KMS-11 (cell line): ENCODE results near the gene FGGY.

ENCODE experiments used
- H2AFZ ChIP-seq: fragments of 200-600 bp; sonication (generic); 2 replicates; pipeline ENCODE4 v1.6.1; 2016; ENCODE audit warnings: antibody characterized with exemption, mixed run types, low read depth
- H3K27ac ChIP-seq: fragments of 200-600 bp; sonication (generic); 2 replicates; pipeline ENCODE4 v1.6.1; 2016; ENCODE audit warnings: mild to moderate bottlenecking, mixed run types
- H3K27me3 ChIP-seq: fragments of 200-600 bp; sonication (generic); 2 replicates; pipeline ENCODE4 v1.6.1; 2017; ENCODE audit warnings: mild to moderate bottlenecking, low read depth, mixed run types, moderate library complexity; ENCODE audit not compliant: insufficient read depth
- H3K36me3 ChIP-seq: fragments of 200-600 bp; sonication (generic); 2 replicates; pipeline ENCODE4 v1.6.1; 2017; ENCODE audit warnings: mild to moderate bottlenecking, mixed run types; ENCODE audit not compliant: insufficient read depth
- H3K4me1 ChIP-seq: fragments of 200-600 bp; sonication (generic); 2 replicates; pipeline ENCODE4 v1.6.1; 2016; ENCODE audit warnings: mild to moderate bottlenecking, low read depth, mixed run types; ENCODE audit not compliant: poor library complexity, severe bottlenecking
- H3K4me2 ChIP-seq: fragments of 200-600 bp; sonication (generic); 2 replicates; pipeline ENCODE4 v1.7.0; 2016; ENCODE audit warnings: mild to moderate bottlenecking, mixed run types
- H3K4me3 ChIP-seq: fragments of 200-600 bp; sonication (generic); IDR thresholded peaks from 2 replicates; pipeline ENCODE4 v1.6.1; 2017; ENCODE audit warnings: low read depth, low read length, mixed read lengths; ENCODE audit not compliant: insufficient read depth
- H3K79me2 ChIP-seq: fragments of 200-600 bp; sonication (generic); 2 replicates; pipeline ENCODE4 v1.6.1; 2016; ENCODE audit warnings: low read depth, mixed run types; ENCODE audit not compliant: insufficient read depth
- H3K9ac ChIP-seq: fragments of 200-600 bp; sonication (generic); 2 replicates; pipeline ENCODE4 v1.6.1; 2016; ENCODE audit warnings: mild to moderate bottlenecking, mixed run types
- H4K20me1 ChIP-seq: fragments of 200-600 bp; sonication (generic); 2 replicates; pipeline ENCODE4 v1.6.1; 2016; ENCODE audit warnings: mild to moderate bottlenecking, mixed run types; ENCODE audit not compliant: insufficient read depth
- TF ChIP-seq, protein P1 (sequence below): fragments of 200-600 bp; sonication (generic); conservative IDR thresholded peaks from 2 replicates; pipeline ENCODE4 v1.6.1; 2017; ENCODE audit warnings: low read depth, mild to moderate bottlenecking, antibody characterized with exemption, low read length, moderate library complexity, mixed read lengths

FGGY gene

DNA sequence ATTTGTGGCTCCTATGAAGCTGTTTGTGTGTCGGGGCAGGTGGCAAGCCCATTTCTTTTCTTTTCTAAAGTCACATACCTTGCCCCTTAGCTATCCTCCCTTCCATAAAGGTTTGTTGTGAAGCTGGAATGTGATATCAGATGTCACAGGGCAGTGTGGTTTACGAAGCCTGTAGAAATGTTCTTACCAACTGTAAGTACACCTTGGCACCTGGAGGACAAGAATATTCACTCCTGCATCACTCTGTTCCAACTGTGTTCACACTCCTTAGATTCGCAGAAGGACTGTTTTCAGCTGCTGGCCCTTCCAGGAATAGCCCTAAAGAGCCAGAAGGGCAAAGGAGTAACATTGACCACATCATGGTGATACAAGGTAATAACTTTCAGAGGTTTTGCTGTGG lies 176.9 kb downstream of the FGGY start:
- no peaks in the 10 kb centered on the region for H3K79me2 ChIP-seq
- H3K4me3 ChIP-seq: no peak overlapping the region
- H3K4me1 ChIP-seq: no peaks in the 10 kb centered on the region
- no peaks in the 10 kb centered on the region for H4K20me1 ChIP-seq
- no peak overlapping the region for H3K4me2 ChIP-seq
- TF ChIP-seq, protein P1, sequence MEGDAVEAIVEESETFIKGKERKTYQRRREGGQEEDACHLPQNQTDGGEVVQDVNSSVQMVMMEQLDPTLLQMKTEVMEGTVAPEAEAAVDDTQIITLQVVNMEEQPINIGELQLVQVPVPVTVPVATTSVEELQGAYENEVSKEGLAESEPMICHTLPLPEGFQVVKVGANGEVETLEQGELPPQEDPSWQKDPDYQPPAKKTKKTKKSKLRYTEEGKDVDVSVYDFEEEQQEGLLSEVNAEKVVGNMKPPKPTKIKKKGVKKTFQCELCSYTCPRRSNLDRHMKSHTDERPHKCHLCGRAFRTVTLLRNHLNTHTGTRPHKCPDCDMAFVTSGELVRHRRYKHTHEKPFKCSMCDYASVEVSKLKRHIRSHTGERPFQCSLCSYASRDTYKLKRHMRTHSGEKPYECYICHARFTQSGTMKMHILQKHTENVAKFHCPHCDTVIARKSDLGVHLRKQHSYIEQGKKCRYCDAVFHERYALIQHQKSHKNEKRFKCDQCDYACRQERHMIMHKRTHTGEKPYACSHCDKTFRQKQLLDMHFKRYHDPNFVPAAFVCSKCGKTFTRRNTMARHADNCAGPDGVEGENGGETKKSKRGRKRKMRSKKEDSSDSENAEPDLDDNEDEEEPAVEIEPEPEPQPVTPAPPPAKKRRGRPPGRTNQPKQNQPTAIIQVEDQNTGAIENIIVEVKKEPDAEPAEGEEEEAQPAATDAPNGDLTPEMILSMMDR: no peak
- H3K36me3 ChIP-seq: no peaks in the 10 kb centered on the region
- H3K27me3 ChIP-seq: no peaks in the 10 kb centered on the region
- no peak overlapping the region for H2AFZ ChIP-seq
- H3K27ac ChIP-seq: no peak overlapping the region
- H3K9ac ChIP-seq: no peak overlapping the region

DNA sequence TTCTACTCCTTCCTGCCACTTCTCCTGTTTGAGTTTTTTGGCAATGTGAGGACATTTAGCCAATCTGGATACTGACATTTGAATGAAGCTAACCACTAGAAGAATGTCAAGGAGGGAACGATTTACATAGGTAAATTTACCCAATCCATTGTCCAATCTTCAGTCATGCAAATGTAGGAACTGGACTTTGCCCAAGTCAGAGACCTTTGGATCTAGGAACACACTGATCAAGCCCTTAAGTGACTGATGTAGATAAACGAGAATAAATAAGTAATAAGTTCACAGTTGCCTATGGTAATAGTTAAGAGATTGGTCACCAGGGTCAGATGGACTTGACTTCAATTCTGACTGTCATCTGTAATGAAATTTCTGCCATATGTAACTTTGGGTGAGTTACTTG lies 177.6 kb downstream of the FGGY start:
- H3K79me2 ChIP-seq: no peaks in the 10 kb centered on the region
- H4K20me1 ChIP-seq: no peaks in the 10 kb centered on the region
- H3K4me3 ChIP-seq: no peak overlapping the region
- TF ChIP-seq, protein P1: no peak
- no peaks in the 10 kb centered on the region for H3K4me1 ChIP-seq
- H3K27ac ChIP-seq: no peak overlapping the region
- H3K36me3 ChIP-seq: no peaks in the 10 kb centered on the region
- no peaks in the 10 kb centered on the region for H3K27me3 ChIP-seq
- H2AFZ ChIP-seq: no peak overlapping the region
- no peak overlapping the region for H3K9ac ChIP-seq
- H3K4me2 ChIP-seq: no peak overlapping the region

DNA sequence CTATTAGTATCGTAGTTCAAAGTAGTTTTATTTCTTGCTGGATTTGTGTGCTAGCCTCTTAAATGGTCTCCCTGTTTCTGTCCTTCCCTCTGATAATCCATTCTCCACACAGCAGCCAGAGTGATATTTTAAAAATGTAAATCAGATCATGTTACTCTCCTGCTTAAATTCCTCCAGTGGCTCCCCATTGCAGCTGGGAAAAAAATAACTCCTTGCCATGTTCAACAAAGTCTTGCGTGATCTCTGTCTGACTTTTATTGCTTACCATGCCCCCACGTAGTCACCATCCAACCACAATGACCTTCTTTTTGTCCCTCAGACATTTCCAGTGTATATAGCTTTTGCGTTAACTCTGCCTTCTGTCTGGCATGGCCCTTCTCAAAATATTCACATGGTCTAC lies 178.8 kb downstream of the FGGY start:
- H3K79me2 ChIP-seq: no peaks in the 10 kb centered on the region
- H3K9ac ChIP-seq: no peak overlapping the region
- H3K27ac ChIP-seq: no peak overlapping the region
- TF ChIP-seq, protein P1: no peak
- no peak overlapping the region for H3K4me3 ChIP-seq
- no peaks in the 10 kb centered on the region for H3K36me3 ChIP-seq
- H3K27me3 ChIP-seq: no peaks in the 10 kb centered on the region
- no peak overlapping the region for H3K4me2 ChIP-seq
- no peaks in the 10 kb centered on the region for H3K4me1 ChIP-seq
- no peaks in the 10 kb centered on the region for H4K20me1 ChIP-seq
- no peak overlapping the region for H2AFZ ChIP-seq

DNA sequence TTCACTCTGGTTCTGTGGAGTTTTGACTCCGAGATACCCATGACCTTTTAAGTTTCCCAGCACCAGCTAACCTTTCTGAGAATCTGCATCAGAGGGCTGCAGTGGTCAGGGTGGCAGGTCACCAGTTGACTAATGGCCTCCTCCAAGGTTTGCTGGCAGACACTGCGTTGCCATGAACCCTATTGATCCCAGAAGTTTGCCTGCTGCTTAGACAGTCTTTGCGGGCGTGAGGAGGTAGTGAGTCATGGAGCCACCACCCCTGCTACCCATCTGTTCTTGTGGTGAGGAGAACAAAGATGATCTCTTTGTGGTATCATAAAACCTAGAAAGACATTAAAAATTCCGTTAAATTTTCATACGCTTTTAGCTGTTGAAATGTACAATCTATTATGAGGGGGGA lies 180.4 kb downstream of the FGGY start:
- Histone ChIP-seq H4K20me1 (no peaks in the 10 kb centered on the region), H3K27me3 (no peaks in the 10 kb centered on the region), H2AFZ (no peak overlapping the region), H3K27ac (no peak overlapping the region), H3K4me1 (no peaks in the 10 kb centered on the region), H3K4me3 (no peak overlapping the region), H3K9ac (no peak overlapping the region), H3K36me3 (no peaks in the 10 kb centered on the region), H3K79me2 (no peaks in the 10 kb centered on the region), H3K4me2 (no peak overlapping the region)
- TF ChIP-seq, protein P1: no peak

DNA sequence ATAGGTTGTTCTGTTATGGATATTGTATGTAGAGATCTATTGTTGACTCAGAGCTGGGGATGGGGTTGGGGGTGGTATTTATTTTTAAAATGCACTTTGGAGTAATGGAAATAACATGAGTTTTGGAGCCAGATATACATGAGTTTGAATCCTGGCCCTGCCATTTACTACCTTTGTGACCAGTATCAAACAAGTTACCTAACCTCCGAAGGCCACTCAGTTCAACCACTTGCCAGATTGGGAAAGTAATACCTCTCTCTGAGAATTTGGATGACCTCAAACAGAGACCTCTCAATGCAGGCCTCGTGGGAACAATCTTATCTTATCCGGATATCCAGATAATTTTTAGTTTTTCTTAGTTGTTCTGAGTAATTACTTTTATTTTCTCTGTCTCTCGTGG lies 181.0 kb downstream of the FGGY start:
- Histone ChIP-seq H3K4me1 (no peaks in the 10 kb centered on the region), H3K36me3 (no peaks in the 10 kb centered on the region), H3K4me2 (no peak overlapping the region), H3K79me2 (no peaks in the 10 kb centered on the region), H3K9ac (no peak overlapping the region), H3K27me3 (no peaks in the 10 kb centered on the region), H4K20me1 (no peaks in the 10 kb centered on the region), H3K27ac (no peak overlapping the region), H3K4me3 (no peak overlapping the region), H2AFZ (no peak overlapping the region)
- TF ChIP-seq, protein P1: no peak
